ENCODE results near the gene IL36B. TPM values are rescaled to one million over a fixed set of nuclear protein-coding genes. Genes with fewer than 3 reads are reported as not detected.

Gene IL36B
- total RNA-seq = under 0.01 TPM in 1 of 2 replicates, not detected in the other

DNA sequence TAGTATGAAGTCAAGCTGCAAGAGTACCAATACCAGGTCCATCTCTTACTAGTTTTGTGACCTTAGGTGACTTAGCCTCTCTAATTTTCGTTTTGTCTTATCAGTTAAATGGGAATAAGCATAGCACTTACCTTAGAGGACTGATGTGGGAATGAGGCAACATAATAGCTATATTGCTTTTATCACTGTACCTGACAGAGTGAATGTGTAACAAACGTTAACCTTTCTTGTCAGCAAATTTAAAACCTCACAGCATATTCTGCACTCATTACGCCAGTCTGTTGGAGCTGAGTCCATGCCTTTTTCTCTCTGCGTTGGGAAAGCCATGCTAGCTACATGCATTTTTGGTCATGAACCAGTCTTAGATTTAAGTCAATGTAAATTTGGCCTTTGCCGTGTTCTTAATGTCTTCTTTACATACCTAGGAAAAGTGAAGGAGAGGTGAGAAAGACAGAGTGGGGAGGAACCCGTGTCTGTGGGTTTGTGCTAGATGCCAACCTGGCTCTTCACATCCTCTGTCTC lies at the start of gene IL36B:
Gene IL36B (minus strand): TSS at position 472 of the 522 bp plus-strand sequence.

DNA sequence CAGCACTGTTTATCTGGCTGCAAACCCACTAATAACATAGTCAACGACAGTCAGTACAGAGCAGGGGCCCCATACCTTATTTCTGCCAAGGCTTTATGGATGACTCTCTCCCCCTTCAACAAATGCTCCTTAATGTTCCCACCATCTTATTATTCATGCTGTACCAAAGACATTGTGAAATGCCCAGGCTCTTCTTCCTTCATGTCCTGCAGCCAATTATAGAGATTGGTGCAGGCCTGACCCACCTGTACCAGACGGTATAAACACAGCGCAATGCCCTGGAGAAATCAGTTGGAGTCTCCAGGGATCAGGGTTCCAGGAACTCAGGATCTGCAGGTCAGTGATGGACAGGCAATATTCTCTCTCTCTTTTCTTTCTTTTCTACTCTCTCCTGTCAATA lies 15.0 kb upstream of the IL36B start, which contains the start of gene IL1F10:
Gene IL1F10 (plus strand): TSS at position 290 of the 400 bp plus-strand sequence. CDS start 4,769 bp downstream, outside the sequence.

DNA sequence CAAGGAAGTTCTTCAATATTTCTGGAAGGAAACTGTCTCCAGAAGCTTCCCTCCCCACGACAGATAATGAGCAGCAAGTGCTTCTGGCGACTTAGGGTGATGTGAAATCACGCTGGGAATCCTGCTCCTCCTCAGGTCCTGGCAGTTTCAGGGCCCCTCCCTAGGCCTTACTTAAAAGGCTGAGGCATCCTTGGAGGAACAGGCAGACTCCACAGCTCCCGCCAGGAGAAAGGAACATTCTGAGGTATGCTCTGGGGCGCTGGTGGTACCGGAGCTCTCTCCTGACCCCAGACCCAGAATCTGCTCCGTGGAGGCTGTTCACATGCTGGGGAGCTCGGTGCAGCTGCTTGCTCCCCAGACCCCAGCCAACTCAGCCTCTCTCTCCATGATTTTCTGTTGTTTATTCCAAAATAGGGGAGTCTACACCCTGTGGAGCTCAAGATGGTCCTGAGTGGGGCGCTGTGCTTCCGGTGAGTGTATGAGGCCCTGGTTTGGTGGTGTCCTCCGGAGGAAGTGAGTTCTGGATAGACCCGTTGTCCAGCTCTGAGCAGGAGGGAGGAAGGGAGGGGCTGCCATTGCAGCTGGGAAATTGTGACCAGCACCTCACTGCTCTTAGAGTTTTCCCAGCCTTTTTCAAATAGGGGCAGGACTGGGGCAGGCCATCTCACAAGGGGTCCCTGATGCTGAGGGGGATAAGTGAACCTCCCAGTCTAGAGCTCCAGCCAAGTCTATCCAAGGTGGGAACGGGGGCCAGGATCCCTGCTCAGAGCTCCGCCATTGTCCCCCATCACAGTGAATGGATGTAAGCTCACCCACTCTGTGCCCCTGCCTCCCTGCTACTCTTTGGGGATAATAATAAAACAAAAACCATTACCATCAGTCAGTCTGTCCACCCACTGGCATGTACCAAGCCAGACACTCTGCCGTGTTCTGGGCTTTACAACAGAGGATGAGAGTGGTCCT lies 6.6 kb upstream of the IL36B start, which contains the start of gene IL36RN:
Gene IL36RN (plus strand): TSS at position 201 of the 963 bp plus-strand sequence. CDS start 241 bp downstream, at position 442.

DNA sequence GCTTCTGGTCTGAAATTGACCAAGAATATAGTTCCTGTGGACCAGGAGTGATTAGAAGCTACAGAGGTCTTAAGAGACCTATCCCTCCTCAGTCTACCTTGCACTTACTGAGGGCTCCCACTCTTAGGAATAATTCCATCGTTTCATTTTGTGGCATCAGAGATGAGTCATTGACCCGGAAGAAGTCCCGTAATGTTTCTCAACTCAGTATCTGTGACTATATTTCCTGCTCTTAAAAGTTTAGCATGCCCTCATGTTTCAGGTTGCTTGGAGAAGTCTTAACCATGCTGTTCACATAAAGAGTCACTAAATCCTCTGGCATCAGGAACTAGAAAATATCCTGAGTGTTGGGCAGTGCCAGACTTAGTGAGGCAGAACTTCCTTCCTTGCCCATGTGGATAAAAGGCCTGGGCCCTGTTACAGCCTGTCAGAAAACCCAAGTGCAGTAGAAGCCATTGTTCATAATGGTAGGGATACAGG lies 47.6 kb downstream of the IL36B start, which contains the start of gene IL36A:
Gene IL36A (plus strand): TSS at position 430 of the 480 bp plus-strand sequence. CDS start 413 bp downstream, outside the sequence.

DNA sequence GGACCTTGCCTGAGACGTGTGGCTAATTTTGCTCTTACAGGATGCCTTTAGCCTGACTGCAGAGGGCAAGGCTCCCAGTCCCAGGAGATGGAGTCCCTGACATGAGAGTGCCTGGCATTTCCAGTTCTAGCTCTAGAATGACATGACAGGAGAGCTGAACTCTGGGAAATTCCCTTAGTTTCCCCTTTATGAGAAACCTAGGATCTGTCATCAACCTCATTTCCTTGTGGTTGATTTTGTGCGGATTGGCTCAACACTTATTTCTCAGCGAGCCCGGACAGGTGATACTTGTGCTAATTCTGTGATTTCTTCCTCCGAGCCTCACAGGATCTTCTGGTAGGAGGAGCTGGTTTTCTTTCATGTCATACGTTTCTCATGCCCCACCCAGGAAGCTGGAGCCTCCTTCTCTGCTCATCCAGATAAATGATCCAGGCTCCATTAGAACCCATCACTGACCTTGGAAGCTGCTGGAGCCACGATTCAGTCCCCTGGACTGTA lies 75.1 kb downstream of the IL36B start, which contains the start of gene IL36G:
Gene IL36G (plus strand): TSS at position 448 of the 498 bp plus-strand sequence. CDS start 633 bp downstream, outside the sequence.

Other genes with a start within 250 kb of the IL36B start
- gene IL1B, start 216.1 kb downstream of the IL36B start, total RNA-seq = 176 and 257 TPM in 2 replicates
- not detected in 2 replicates for gene IL37, start 141.7 kb downstream of the IL36B start, total RNA-seq
- gene IL36G, start 74.9 kb downstream of the IL36B start, total RNA-seq = 1.7 and 2.6 TPM in 2 replicates
- 1.0 and 1.2 TPM in 2 replicates for gene IL36A, start 47.4 kb downstream of the IL36B start, total RNA-seq
- 2.0 and 5.1 TPM in 2 replicates for gene IL36RN, start 6.3 kb upstream of the IL36B start, total RNA-seq
- gene IL1F10, start 15.1 kb upstream of the IL36B start, total RNA-seq = 0.34 TPM in 1 of 2 replicates, not detected in the other
- 53.7 and 106 TPM in 2 replicates for gene IL1RN, start 74.7 kb upstream of the IL36B start, total RNA-seq
- gene PSD4, start 121.1 kb upstream of the IL36B start, total RNA-seq = 14.4 and 29.4 TPM in 2 replicates
- gene PAX8, start 226.1 kb upstream of the IL36B start, total RNA-seq = under 0.01 and 1.1 TPM in 2 replicates

Data from nasal cavity respiratory epithelium epithelial cell of viscerocranial mucosa (primary cell).